GM12873 (cell line): ENCODE data around the gene MR1.

Experiments
- TF ChIP-seq, protein P1 (sequence below): IDR thresholded peaks from 2 replicates; pipeline ENCODE4 v1.5.1; 2012; ENCODE audit warnings: low read depth, mild to moderate bottlenecking, moderate library complexity, low read length, control low read depth; ENCODE audit not compliant: insufficient read depth; ENCODE audit errors: missing control alignments

Gene MR1

DNA sequence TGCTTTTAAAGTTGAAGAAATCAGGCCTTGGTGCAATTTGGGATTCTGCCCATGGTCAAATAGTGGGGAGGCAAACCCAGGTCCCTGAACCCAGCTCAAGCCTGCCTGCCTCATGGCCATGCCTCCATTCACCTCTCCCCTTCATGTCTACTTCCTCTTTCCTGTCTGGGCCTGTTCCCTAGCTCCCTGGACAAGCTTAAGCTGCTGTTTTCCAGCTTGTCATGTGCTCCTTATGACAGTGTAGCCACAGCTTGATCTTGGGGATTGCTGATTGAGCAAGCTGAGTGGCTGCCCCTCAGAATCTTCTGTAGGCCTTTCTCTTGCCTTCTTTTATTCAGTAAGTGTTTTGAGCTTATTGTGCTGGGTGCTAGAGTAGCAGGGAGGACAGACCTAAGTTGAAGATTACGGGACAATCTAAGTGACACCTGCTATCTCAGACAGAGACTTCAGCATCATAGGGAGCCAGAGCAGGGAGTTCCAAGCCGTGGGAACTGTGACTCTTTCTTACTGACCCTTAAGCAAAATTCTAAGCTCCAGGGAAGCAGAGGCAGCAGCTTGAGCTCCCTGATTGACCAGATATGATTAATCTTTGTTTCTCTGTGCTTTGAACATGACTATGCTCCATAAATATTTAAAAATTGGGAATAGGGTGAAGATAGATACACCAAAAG lies 520 bp upstream of the MR1 start:
- TF ChIP-seq, protein P1, sequence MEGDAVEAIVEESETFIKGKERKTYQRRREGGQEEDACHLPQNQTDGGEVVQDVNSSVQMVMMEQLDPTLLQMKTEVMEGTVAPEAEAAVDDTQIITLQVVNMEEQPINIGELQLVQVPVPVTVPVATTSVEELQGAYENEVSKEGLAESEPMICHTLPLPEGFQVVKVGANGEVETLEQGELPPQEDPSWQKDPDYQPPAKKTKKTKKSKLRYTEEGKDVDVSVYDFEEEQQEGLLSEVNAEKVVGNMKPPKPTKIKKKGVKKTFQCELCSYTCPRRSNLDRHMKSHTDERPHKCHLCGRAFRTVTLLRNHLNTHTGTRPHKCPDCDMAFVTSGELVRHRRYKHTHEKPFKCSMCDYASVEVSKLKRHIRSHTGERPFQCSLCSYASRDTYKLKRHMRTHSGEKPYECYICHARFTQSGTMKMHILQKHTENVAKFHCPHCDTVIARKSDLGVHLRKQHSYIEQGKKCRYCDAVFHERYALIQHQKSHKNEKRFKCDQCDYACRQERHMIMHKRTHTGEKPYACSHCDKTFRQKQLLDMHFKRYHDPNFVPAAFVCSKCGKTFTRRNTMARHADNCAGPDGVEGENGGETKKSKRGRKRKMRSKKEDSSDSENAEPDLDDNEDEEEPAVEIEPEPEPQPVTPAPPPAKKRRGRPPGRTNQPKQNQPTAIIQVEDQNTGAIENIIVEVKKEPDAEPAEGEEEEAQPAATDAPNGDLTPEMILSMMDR: no peak

DNA sequence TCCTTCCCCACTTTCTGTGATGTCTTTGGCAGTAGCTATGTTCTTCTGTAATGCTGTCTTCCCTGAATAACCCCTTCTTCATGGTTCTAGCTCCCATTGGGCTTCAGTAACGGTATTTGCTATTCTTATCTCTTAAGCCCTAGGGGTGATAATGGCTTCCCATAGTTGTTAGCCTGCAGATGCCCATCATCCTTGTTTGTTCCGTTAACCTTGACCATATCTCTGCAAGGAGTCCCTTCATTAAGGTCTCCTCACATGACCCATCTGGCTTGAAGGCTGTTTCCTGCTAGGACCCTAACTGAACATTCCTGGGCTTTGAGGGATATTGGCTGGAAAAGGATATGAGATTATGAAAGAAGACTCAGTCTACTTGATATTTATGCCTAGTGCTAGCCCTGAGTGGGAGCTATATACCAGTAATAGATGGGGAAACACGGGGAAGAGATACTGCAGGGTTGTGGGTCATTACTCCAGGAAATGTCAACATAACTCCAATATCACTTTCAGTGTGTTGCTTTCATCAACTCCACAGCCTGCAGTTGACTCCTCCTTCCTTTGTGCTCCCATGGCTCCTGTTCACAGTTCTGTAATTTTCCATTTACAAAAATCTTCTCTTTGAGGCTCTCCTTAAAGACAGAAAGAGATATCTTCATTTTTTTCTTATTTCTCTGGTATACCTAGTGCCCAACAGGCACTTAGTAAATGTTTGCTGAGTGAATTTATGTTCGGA lies 2.5 kb downstream of the MR1 start:
- TF ChIP-seq, protein P1: no peak

DNA sequence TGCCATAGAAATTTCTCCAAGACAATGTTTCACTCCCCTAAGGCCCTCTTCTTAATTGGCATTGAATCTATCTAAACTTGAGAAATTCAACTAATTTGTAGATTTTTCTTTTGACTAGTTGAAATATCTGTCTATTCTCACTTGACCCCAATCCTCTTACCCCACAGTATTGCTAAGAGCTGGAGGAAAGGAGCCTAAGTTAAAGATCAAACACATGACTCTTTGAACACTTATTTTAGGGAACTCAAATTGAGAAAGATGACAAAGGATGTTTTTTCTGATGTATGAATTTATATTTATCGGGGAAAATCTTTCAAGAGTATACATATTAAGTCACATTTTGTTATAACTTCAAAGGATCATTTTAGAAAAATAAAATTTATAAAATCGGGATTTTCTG lies 3.6 kb downstream of the MR1 start:
- TF ChIP-seq, protein P1: no peak

DNA sequence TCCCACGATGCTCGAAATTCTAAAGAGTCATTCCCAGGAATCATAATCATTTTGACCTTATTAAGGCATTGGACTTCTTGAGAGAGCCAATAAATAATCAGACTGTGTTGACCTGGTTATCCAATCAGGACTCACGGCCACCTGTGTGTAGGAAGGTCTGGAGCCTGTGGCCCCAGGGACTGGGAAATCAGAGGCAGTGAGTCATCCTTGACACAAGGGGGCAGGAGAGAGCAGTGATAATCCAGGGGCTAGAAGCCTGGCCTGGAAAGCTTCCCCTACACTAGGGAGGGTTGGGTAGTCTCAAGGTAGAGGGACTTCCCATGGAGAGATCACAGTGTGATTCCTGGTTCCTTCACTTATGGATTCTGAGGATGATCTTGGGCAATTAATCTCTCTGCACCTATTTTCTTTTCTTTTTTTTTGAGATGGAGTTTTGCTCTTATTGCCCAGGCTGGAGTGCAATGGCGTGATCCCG lies 4.7 kb downstream of the MR1 start:
- TF ChIP-seq, protein P1: peak; percentile 91

DNA sequence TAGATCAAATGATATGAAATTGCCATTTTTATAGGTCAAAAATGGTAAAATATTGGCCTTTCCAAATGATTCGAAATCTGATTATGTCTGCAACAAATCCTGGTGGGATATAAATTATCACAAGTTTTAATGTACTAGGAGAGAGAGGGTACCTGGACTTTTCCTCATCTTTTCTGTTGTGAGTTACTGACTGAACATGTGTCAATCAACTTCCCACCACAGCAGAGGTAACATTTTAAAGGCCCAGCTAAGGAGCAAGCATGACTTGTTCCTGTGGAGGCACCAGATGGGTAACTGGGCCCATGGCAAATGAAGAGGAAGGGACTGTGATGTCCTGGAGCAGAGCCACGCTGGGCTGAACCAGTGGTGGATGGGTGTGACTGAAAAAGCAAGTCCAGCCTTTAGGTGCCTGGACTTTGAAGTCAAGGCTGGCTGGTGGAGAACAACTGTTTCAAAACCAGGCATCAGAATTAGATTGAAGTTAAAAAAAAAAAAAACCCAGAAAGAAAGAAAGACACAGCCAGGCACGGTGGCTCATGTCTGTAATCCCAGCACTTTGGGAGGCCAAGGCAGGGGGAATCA lies 6.6 kb downstream of the MR1 start:
- TF ChIP-seq, protein P1: no peak

DNA sequence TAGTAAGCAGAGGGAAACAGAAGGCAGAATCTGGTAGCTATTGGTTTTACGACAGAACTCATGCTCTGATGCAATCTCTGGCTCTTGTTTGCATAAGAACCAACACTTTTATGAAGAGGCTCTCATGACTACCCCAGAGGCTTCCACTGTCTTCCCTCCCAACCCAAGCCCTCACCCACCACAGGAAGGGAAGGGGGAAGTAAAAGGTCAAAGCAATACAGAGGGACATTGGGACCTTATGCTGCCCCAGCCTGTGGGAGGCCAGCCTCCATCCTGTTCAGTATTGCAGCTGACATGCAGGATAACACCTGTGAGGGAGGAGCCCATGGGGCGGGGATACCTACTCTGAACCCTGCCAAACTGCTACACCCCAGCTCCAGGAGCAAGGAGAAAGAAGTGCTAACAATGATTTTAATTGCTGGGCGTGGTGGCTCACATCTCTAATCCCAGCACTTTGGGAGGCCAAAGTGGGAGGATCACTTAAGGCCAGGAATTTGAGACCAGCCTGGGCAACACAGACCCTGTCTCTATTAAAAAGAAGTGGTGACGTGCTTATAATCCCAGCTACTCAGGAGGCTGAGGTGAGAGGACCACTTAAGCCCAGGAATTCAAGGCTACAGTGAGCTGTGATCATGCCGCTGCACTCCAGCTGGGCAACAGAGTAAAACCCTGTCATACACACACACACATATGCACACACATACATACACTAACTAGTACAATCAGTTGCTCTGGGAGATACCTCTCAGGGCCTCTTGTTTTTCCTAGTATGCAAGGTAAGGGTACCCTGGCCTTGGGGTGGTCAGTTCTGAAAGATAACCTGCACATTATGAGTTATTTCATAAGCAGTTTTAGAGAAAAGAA lies 9.5 kb downstream of the MR1 start:
- TF ChIP-seq, protein P1: no peak
